DMS153 treated with DMSO at 0.1 percent for 48 hours (cell line): Measurements from ENCODE around the gene LPXN.

Experiments used
- DNase-seq: peaks from one replicate; lab custom pipeline; 2025; ENCODE audit not compliant: unreplicated experiment; lab: John Stamatoyannopoulos, UW

Gene LPXN

DNA sequence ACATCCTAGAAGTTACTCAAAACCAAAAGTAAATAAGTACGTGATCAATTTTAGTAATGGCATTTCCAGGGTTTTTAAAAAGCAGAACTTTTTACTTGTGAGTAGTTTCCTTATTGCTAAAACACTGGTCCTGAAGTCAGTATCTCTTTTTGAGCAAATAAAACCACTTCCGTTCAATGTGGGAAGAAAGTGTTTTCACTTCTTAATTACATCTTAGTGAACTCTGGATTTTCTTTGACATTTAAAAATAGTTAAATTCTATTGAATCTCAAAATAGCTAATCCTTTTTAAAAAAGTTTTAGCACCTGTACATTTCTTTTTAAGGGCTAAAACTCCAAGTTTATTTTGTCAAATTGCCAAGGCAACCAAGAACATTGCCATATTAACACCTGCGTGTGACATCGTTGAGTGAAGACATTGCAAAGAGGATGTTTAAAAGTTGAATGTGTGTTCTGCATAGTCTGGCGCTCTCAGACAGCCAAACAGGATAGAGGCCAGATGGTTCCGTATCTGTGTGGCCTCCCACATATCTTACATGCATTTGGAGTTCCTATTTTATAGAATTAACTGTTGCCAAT, 50.5 kb downstream of the LPXN start:
- DNase-seq, result no peak

DNA sequence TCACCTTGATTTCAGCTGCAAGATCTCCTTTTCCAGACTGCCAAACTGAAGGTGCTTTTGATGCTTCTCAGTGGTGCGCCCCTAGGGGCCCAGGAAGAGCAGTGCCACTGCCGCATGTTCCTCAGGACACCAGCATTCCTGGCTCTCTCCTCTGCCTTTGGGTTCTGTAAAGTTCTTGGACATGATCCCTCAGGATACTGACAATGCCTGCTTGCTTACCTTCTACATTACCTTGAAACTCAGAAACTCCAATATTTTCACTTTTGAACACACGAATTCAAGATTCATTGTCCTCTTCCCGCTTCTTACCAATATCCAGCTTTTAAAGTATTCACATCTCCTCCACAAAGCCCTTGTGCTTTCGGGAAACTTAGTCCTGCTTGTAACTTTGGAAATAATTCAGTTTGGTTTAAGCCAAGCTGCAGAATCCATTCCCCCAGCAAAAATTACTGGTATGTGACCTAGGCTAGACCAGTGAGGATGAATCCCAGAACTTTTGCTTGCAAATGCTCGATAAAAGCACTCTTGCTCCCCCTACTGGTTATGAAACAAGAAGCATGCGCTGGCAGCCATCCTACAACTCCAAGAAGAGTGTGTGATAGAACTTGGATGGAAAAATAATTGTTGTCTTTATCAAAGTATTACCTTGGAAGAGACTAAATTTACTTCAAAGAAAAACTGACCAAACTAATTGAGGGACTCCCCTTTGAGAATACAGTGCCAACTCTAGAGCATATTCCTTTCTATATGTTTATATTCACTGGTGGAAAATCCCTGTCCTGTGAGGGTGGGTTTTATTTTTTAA, 51.2 kb downstream of the LPXN start:
- DNase-seq, result peak; percentile 77

DNA sequence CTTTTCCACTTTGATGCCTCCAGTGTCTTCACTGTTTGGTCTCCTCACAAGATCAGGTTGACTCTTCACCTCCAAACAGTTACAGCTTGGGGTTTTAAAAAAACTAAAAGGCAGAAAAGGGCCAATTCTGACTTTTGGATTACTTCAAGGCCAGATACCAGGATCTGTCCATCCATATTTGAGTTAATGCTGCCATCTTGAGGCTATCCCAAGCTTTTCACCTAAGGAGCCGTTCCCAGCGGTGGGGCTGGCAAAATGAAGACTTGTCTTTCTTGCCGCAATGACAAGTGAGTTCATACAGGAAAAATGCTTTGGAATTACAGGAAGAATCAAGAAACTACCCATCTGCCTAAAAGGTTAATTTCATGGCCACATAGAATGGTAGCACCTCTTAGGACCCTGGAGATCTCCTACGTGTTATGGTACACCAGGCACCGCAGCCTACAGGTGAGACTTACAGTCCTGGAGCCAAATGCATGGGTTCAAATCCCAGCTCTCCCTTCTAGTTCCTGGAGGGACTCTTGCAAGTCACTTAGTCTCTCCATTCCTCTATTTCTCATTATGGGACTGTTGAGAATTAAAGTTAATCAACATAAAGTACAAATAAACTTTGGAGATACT, 61.8 kb downstream of the LPXN start:
- DNase-seq, result peak; percentile 9

DNA sequence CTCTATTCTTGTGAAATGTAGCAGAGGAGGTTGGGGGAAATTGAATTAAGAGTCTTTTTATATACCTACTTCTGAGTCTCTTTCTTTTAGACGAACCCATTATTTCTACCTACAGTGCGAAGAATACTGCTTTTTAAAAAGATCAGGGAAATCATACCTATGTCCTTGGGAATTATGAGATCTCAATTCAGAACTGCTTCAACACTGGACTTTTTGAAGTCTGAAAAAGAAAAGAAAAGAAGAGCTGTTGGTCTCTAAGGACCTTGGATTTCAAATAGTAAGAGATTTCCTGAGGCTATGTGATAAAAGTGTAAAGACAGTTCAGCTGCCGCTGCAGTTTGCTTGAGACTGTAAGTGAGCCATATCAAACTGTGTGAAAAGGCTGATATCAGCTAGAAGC, 64.0 kb downstream of the LPXN start:
- no peak for DNase-seq

DNA sequence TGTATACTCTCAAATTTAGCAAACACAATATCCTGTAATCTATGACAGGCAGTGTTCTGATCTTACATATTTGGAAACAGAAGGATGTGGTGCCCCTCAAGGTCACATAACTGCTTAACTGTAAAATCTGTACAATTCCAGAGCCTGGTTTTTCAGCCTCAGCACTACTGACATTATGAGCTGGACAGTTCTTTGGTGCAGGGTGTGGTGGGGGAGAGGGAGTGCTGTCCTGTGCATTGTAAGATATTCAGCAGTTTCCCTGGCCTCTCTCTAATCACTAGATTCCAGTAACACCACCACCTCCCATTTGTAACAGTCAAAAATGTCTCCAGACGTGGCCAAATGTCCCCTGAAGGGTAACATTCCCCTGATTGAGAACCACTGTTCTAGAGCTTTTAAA, 65.9 kb downstream of the LPXN start:
- DNase-seq, result no peak

DNA sequence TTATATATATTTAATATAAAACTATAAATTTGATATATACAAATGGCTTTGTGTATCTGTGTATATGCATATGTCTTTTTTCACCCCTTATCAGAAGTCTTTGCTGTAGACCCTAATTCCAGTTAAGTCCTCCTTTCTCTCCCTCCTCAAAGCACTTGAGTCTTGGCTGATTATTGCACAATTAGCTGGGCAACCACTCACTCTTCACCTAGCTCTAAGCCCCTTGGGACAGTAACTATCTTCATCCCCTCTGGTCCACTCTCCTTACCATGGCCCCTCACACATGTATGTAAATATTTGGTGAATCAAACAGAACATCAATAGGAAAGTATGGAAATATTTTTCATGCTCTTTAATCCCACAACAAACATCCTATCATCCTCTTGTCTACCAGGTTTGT, 66.8 kb downstream of the LPXN start:
- no peak for DNase-seq

DNA sequence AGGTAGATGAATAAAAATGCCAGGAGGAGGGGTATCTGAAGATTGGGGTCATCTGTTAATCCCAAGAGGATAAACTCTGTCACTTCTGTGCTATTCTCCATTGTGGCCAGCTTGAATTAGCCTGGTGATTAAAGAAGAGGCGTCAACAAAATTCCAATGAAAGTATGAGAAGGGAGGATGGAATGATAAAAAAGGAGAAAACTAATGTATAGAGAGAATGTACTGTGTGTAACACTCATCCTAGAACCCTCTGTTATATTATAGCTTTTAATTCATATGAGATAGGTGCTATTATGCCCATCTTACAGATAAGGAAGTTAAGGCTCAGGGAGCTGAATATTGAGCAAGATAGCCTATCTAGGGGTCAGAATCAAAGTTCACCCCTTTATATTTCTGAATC, 67.7 kb downstream of the LPXN start, which contains the start of gene OR5B21:
Gene OR5B21 (minus strand): TSS at position 101 of the 400 bp plus-strand sequence. CDS start 0 bp downstream, at position 101.
- no peak for DNase-seq

DNA sequence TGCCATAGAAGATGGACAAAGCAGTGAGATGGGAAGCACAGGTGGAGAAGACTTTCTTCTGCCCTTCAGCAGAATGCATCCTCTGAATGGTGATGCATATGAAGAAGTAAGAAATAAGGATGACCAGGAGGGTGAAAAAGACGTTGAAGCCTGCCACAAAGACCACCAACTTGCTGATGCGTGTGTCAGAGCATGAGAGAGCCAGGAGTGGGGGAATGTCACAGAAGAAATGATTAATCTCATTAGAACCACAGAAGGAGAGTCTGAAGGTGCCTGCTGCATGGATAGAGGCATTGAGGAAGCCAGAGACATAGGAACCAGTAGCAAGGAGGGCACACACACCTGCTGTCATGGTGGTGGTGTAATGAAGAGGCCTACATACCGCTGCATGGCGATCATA, 68.3 kb downstream of the LPXN start:
- no peak for DNase-seq

DNA sequence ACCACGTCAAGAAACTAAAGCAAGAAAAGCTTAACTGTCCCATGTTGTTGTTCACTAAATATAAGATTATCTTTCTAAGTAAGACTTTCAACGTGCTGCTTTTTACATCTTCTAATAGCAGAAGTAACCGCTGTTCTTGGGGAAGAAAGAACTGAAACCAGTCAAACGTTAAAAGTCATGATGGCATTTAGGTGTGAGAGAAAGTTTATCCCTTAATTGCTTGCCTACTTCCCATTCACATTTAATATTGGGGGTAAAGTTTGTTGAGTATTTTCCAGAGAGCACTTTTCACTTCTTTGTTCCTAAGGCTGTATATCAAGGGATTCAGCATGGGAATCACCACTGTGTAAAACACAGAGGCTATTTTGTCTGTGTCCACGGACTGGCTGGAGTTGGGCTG, 68.7 kb downstream of the LPXN start:
- no peak for DNase-seq

DNA sequence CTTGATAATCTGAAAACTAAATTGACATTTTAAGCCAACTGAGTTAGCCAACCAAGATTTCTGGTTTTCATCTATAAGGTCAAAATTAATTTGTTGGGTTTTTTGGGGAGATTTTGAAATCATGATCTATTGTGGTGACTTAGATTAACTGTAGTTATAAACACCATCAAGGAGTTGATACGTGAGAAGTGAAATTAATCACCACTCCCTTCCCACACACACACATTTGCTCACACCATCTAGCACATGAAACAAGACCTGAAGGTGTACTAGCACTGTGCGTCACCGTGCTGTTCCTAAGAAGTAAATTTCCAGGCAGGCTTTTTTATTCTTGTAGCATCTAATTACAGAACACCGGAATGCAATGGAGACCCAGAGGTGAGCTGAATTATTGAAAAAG, 69.8 kb downstream of the LPXN start:
- DNase-seq, result no peak

DNA sequence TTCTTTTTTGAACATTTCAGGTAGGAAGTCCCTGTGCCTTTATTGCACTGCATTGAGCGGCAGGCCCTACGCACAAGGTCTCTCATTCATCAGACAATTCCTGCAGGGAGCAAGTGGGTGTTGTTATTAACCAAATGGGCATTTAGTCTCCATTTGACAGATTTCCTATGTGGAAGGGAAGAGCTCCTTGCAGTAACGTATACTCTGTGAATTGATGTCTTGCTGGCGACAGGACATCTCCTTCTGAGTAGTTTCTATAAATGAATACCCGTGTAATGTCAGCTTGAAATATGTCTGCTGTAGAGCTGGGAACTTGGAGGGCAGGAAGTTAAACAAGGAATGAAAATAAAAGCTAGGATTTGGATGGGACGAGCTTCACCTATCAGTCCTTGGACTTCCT, 71.4 kb downstream of the LPXN start:
- DNase-seq, result no peak

DNA sequence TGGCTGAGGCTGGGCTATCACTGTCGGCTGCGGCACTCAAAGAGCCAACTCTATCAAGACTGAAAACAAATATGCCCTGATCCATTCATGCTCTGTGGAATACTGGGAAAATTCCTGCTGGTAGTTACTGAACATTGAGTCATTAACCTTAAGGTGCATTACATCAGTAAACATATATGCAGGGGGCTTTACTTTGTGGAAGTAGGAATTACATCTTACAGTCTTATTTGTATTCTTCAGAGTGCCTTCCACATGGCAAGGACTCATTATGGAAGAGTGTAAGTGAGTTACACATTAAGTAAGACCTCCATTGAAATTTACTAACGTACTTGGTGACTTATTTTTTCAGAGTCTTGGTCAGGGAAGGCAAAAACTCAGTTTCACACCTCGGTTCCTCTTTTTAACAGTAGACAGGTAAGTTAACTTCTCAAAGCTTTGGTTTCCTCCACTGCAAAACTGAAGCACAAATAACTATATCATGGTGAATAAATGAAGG, 72.2 kb downstream of the LPXN start:
- no peak for DNase-seq

DNA sequence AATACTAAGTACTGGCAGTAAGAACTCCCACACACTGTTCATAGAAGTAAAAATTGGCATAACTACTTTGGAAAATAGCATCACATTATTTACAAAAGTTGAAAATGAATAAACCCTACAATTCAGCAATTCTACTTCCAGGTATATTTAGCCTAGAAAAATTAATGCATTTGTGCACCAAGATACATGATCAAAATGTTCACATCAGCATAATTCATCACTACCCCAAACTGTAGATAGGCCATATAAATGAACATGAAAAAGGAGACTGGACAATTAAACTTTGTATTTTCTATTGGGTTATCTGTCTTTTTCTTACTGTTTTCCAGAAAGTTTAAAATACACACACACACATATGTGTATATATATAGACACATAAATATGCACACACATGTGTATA, 73.7 kb downstream of the LPXN start:
- DNase-seq, result no peak

DNA sequence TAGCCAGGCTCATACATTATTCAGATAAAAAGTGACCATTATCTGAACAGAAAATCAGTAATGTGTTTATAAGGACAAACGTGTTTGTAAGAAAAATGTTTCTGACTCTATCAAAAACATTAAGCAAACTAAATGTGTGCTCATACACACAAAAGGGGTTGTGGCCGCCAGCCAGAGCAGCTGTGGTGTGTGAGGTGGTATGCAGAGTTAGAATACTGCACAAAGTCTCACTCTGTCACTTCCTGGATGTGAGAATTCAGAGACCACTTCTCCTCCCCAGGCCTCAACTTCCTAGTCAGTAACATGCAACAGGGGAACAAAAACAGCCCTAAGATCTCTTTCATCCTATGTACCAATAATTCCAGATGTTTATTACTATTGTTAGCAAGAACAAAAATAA, 77.2 kb downstream of the LPXN start:
- no peak for DNase-seq

DNA sequence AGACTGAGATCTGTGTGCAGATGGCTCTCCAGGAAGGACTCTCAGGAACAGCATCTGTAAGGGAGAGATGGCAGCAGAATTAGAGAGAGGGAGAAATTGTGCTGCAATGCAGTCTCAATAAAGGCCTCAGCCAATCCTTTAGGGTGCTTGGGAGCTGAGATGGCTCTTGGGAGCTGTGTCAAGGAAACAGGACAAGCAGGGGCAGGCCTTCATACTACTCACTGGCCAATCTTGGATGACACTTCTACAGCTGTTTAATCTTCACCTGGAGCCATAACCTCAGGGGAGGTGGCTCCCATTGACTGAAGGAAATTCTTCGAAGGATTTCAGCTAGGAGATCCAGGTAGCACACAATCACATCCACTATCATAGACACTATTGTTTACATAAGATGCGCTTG, 77.7 kb downstream of the LPXN start:
- no peak for DNase-seq

DNA sequence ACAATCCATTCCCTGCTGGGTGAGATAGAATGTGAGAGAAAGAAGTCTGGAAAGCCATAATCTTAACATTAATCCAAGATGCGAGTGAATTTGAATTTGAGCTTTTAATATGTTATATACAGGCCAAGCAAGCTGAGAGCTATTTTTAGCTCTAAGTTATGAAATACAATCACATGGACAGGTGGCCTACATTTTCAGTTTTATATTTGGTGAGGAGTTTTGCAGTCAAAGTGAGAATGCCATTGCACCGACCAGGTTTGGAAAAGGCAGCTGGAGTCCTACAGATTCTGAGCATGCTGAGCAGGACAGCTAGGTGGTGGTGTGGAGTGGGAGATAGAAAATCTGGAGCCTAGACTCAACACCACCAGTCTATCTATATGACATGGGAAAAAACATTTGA, 79.8 kb downstream of the LPXN start:
- DNase-seq, result no peak

DNA sequence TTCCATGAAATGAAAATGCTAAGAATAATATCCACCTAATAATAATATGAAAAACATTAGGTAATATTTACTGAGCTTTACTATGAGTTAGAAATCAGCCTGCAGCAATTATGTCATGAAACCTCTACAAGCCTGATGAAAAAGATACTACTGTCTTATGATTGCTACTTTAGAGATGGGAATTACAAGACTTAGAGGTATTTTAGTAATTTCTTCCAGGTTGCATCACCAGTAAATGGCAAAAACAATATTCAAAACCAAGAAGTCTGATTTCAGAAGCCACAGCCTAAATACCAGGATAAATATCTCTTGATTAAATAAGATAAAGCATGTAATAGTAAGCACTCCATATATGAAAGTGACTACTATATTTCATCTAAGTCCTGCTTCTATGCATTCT, 81.6 kb downstream of the LPXN start:
- DNase-seq, result no peak

DNA sequence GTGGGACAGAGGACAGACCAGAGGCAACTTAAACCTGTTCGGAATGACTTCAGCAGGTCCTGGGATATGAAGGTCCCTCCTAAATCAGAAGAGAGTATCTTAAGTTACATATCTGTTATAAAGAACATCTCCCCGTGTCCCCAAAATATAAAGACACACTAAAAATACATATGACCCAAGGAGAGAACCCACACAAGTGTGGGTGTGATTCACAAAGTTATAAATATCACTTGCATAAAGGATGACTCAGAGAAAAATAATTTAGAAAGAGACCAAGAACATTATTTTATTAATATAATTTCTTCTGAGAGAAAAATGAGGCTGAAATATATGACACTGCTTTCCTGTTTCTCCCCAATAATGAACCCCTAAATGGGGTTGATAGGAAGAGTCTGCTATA, 82.0 kb downstream of the LPXN start:
- no peak for DNase-seq

DNA sequence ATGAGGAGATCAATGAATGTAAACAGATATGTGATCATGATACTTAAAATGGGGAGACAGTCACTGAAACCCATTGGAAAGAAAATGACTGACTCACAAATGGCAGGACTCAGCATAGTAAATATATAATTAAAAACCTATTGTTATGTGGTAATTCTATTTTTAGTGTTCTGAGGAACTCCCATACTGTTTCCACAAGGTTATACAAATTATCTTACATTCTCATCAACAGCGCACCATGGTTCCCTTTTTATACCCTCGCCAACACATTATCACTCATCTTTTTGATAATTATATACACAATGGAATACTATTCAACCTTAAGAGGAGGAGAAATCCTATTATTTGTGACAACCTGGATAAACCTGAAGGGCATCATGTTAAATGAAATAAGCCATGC, 84.8 kb downstream of the LPXN start:
- no peak for DNase-seq

DNA sequence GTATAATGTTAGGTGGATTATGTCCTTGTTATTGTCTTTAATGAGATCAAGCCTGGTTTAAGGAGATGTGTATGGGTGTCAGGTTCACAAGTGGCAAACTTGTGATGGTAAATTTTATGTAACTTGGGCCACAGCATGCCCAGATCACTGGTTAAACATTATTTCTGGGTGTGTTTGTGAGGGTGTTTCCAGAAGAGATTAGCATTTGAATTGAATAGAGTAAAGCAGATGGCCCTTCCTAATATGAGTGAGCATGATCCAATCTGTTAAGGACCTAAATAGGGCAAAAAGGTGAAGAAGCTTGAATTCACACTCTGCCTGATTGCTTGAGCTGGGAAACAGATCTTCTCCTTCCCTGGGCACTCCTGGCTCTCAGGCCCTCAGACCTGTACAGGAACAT, 88.5 kb downstream of the LPXN start:
- DNase-seq, result no peak

DNA sequence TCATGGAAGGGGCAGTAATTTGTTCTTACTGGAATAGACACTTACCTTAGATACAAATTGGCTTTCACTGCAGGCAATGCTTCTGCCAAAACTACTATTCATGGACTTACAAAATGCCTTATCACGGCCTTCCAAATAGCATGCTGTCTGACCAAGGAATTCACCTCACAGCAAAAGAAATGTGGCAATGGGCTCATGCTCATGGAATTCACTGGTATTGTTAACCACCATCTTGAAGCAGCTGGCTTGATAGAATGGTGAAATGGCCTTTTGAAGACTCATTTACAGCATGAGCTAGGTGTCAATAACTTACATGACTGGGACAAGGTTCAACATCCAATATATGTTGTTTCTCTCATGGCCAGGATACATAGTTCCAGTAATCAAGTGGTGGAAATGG, 89.7 kb downstream of the LPXN start:
- no peak for DNase-seq
